Peyer's patch (tissue), 4 donors: ENCODE measurements around the gene TMC1.

Source experiments
- CTCF ChIP-seq, 6 experiments: fragments of 450-650 bp in 4 of 6; fragments of 200-600 bp in 2 of 6; sonication (generic) in 1 of 6; IDR thresholded peaks; one replicate each; pipeline ENCODE4 v1.5.1; 2017 to 2019; ENCODE audit warnings: antibody characterized with exemption in 6 of 6, mild to moderate bottlenecking in 3 of 6, moderate library complexity in 1 of 6
- POLR2A ChIP-seq, 2 donors: fragments of 450-650 bp; IDR thresholded peaks; one replicate each; pipeline ENCODE4 v1.5.1; 2017; ENCODE audit warnings: antibody characterized with exemption in 2 of 2, mild to moderate bottlenecking in 2 of 2, moderate library complexity in 2 of 2

GRCh38 chr9:72703574-72703973 is 182.2 kb downstream of the TMC1 start:
- TF ChIP-seq CTCF (IDR thresholded peaks at IDR 0.05) (no peak), POLR2A (IDR thresholded peaks at IDR 0.05) (no peak)
